ENCODE data around the gene CATSPER3.

CATSPER3 gene

GRCh38 chr5:134967607-134968006 is at the start of gene CATSPER3:
CATSPER3 (plus strand) TSS chr5:134967907; CDS start chr5:134967992, 85 bp downstream.
- DNase-seq, result no peak

DNA sequence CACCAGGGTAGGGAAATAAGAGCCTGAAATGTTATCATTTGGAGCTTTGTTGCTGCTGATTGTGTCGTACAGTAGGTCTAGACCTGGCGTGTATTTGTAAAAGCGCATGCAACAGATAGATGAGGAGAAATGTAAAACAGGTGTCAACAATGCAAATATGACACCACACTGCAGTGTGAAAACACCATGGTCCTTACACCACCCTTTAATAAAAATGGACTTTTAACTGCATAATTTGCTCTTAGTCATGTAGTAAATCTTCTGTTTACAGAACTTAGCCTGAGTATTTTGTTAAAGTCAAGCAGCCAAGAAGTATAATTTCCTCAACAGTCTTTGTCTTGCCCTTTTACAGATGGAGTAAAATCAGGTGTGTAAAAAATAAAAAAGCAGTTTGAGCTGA is 48.8 kb upstream of the CATSPER3 start:
- no peak for DNase-seq

DNA sequence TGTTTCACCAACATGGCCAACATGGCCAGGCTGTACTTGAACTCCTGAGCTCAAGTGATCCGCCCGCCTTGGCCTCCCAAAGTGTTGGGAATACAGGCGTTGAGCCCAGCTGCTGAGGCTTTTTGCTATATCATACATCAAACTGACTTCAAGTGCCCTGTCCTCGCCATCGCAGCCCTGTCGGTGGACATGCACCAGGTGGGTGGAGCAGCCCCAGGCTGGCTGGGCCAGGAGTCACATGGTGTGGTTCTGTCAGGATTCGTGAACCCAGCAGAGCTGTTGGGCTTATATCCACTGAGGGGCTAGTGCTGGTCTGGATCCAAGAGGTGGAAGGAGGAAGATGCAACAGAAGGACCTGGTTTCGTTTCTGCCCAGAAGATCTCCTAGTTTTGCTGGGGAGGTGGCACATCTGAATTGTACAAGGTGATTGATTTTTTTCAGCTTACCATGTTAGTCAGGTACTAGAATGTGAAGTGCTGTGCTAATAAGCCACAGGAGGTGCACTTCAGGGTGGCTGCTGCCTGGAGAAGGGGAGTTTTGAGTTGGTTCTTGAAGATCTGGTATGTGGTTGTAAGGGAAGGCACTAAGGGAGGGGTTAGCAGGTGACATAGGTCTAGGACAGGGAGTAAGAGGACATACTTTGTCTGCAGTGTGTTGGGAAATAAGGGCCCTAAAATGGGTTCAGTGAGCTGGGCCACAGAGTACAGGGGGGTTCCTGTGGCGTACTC is 46.7 kb upstream of the CATSPER3 start:
- DNase-seq, result peak in 1 of 3 experiments; percentile 68

GRCh38 chr5:134932508-134932907 is 35.2 kb upstream of the CATSPER3 start:
- no peak for DNase-seq

DNA sequence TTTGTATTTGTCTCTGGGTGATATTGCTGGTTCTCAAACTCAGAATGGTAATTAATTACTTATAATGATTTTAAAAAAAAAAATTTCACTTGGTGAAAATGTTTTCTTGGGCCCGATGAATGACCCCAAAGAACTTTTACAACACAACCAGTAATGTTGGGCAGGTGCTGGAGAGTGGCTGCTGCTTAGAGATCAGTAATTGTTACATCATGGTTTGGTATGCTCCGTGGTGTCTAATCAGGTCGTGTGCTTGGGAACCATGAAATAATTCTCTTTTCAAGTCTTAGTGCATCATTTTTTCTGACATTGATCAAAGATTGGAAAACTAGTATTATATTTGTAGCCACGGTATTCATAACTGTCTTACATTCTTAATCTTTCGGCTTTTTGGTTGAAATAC is 33.5 kb upstream of the CATSPER3 start:
- no peak for DNase-seq

- DNase-seq, result no peak
These were observed 31.8 kb upstream of the CATSPER3 start for GRCh38 chr5:134935711-134936602.

DNA sequence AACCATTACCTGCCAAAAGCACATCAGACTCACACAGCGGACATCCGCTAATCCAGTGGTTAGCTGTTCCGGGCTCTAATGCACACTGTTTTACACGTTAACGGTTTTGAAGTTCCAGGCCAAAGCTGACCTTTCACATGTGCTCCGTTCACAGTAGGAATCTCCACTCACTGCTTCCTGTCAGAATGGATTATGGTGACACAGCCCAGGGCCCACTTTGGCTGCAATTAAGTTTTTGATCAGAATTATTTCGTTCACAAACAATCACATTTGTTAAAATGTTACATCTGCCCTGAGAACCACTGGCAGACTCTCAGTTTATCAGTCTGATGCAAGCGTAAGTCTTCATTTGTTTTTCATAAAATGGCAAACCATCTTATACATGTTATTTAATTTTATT is 30.2 kb upstream of the CATSPER3 start:
- no peak for DNase-seq

- DNase-seq, result no peak
These were observed 29.7 kb upstream of the CATSPER3 start for GRCh38 chr5:134938030-134938429.

DNA sequence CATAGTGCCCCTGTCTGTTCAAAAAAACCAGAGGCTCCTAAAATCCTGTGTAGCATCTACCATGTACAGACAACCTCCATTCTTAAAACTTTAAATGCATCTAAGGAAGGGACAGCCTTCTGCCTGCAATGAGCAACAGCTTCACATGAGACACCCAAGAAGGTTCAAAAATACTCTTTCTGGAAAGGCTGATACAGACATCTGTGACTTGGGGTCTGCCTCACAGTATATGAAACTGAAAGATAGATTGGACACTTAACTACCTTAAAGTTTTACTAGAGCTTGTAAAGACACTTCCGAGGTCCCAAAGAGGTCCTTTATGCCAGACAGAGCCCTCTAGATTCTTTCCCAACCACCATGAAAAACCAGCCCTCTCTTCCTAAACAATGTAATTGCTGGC is 28.2 kb upstream of the CATSPER3 start:
- no peak for DNase-seq

- DNase-seq, result no peak
These were observed 24.2 kb upstream of the CATSPER3 start for GRCh38 chr5:134943547-134943946.

DNA sequence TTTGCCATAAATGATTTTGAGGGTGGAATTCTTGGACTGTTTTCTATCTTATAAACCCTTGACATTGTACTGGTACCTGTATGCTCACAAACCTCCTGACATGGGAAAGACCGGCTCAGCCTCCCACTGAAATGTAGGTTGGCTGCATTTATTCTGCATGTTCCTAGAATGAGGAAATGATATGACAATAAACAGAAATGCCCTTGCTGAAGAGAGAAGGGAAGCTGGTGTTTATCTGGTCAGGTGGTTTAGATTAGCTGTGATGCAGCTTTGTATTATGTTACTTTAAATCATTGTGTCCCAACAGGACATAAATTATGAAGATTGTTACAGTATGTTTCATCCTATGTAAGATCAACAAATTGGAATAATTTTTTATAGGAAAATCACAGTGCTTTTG is 23.1 kb upstream of the CATSPER3 start:
- DNase-seq, result no peak

- DNase-seq, result no peak
These were observed 22.7 kb upstream of the CATSPER3 start for GRCh38 chr5:134945041-134945440.

- DNase-seq, result no peak
These were observed 18.8 kb upstream of the CATSPER3 start for GRCh38 chr5:134948911-134949310.

- DNase-seq, result no peak
These were observed 18.4 kb upstream of the CATSPER3 start for GRCh38 chr5:134949316-134949715.

- no peak for DNase-seq
These were observed 9.6 kb upstream of the CATSPER3 start for GRCh38 chr5:134957920-134958608.

DNA sequence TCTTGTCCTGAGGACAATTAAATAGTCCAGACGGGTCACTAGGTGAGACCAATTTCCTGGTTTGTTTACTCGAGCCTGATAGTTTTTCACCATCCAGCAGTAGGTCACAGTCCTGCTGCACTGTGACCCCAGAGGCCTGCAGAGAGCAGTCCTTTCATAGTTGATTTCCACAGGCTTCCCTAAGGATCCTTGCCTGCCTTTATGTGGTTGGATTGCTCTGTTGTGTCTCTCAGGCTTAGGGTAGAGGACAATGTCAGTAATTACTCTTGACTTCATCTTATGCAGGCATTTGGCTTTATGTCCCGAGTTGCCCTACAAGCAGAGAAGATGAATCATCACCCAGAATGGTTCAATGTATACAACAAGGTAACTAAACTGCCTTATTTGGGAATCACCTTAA is 9.0 kb upstream of the CATSPER3 start:
- no peak for DNase-seq

DNA sequence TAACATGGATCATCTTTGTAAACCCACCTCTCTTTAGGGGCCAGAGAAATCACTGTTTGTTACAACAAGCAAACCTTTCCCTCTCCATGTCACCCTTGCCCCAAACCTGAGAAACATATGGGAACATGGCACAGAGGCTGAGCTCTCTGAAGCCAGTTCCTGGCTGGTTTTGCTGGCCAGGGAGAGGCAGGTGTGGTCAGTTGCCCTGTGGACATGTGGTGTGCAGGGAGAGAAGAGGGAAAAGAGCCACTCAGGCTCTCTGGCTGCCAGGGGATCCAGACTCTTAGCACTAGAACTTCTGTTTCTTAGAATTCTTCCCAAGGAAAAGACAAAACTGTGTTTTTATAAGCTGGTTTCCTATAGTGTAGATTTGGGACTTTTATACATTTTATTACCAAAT is 4.6 kb upstream of the CATSPER3 start:
- no peak for DNase-seq

GRCh38 chr5:134964359-134965270 is 3.1 kb upstream of the CATSPER3 start:
- no peak for DNase-seq

- no peak for DNase-seq
These were observed 2.4 kb upstream of the CATSPER3 start for GRCh38 chr5:134965271-134965825.

DNA sequence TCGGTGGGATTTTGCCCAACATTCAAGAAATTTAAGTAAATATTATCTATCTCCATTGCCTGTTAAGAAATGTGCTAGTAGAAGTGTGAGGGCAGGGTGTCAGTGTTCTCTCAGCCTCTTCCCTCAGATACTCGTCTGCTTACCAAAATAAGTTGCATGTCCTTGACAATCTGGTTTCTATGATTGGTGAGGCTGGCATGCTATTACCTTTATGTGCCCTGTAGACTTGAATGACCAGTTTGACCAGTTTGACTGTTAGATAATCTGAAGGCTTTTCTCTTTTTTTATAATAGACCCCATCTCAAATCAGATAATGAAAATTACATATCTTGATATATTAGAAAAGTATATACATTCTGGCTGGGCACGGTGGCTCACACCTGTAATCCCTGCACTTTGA is 348 bp downstream of the CATSPER3 start:
- DNase-seq, result peak in 1 of 3 experiments; percentile 34

- no peak for DNase-seq
These were observed 1.5 kb downstream of the CATSPER3 start for GRCh38 chr5:134969166-134969565.

- no peak for DNase-seq
These were observed 7.5 kb downstream of the CATSPER3 start for GRCh38 chr5:134975078-134975715.
